Right lobe of liver (tissue), 4 donors: Measurements from ENCODE around the gene SLC29A2.

Experiments
- POLR2A ChIP-seq: fragments of 450-650 bp; IDR thresholded peaks from one replicate; pipeline ENCODE4 v1.6.1; 2017; ENCODE audit warnings: antibody characterized with exemption, mild to moderate bottlenecking
- TF ChIP-seq, protein P1 (sequence below), 4 donors: fragments of 200-600 bp in 3 of 4; fragments of 450-650 bp in 1 of 4; IDR thresholded peaks; one replicate each; pipeline versions ENCODE4 v1.5.1 to v1.8.0; 2016 to 2022; ENCODE audit warnings: antibody characterized with exemption in 4 of 4, mild to moderate bottlenecking in 2 of 4
- donor health status: DM: no; HTN: no; CAD: no.
- donor health status: DM: no; HTN: no; CAD: no.
- donor health status: DM: no; HTN: yes; CAD: no.

GRCh38 chr11:66339686-66340483, 31.7 kb downstream of the SLC29A2 start:
- TF ChIP-seq, protein P1, sequence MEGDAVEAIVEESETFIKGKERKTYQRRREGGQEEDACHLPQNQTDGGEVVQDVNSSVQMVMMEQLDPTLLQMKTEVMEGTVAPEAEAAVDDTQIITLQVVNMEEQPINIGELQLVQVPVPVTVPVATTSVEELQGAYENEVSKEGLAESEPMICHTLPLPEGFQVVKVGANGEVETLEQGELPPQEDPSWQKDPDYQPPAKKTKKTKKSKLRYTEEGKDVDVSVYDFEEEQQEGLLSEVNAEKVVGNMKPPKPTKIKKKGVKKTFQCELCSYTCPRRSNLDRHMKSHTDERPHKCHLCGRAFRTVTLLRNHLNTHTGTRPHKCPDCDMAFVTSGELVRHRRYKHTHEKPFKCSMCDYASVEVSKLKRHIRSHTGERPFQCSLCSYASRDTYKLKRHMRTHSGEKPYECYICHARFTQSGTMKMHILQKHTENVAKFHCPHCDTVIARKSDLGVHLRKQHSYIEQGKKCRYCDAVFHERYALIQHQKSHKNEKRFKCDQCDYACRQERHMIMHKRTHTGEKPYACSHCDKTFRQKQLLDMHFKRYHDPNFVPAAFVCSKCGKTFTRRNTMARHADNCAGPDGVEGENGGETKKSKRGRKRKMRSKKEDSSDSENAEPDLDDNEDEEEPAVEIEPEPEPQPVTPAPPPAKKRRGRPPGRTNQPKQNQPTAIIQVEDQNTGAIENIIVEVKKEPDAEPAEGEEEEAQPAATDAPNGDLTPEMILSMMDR (IDR thresholded peaks at IDR 0.05) = no peak
- no peak for TF ChIP-seq POLR2A
